NCI-H2029 treated with DMSO at 0.1 percent for 48 hours (cell line): ENCODE data around the gene TPI1.
A peak's percentile ranks its signal among the peaks of the same experiment; 100 is the strongest.
"Not testable (repeated sequence)": the region's sequence is repeated elsewhere in the genome, so short reads cannot be mapped to it uniquely, and the experiment has no call there.

Experiments
- DNase-seq: peaks from one replicate; lab custom pipeline; 2025; lab: John Stamatoyannopoulos, UW

The TPI1 gene

GRCh38 chr12:6894321-6894720 is 27.0 kb downstream of the TPI1 start:
- DNase-seq = no peak

GRCh38 chr12:6896846-6897435 is 29.6 kb downstream of the TPI1 start:
- no peak for DNase-seq

GRCh38 chr12:6899427-6899826 is 32.1 kb downstream of the TPI1 start:
- no peak for DNase-seq

- DNase-seq = peak; percentile 94
Measured at GRCh38 chr12:6899837-6900519, 32.6 kb downstream of the TPI1 start.

DNA sequence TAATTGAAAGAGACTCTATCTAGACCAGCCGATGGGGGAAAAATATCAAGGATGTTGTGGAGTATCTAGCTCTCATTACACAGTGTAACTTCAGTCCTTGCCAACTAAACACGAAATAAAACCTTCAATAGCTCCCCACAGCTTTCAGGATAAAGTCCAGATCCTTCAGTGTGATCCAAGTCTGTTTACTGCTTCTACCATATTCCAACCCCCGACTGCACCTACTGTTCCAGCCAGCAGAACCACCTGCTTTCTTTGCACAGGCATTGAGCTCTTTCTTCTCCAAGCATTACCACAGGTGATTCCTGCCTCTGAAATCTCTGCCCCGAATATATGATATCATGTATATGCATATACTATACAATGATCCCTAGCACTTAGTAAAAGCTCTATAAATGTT is 35.1 kb downstream of the TPI1 start:
- DNase-seq = no peak

GRCh38 chr12:6903722-6904121 is 36.4 kb downstream of the TPI1 start:
- no peak for DNase-seq

- peak; percentile 91 for DNase-seq
Measured at GRCh38 chr12:6904280-6905276, 37.2 kb downstream of the TPI1 start, which contains the start of gene LRRC23. TSS of gene LRRC23 (plus strand) at chr12:6904822. CDS start at chr12:6905634, 812 bp downstream.

GRCh38 chr12:6905414-6906040 is 38.2 kb downstream of the TPI1 start:
- DNase-seq = no peak

- DNase-seq = not testable (repeated sequence)
Measured at GRCh38 chr12:6908141-6908540, 40.8 kb downstream of the TPI1 start.

GRCh38 chr12:6909421-6910145 is 42.3 kb downstream of the TPI1 start:
- DNase-seq = no peak

DNA sequence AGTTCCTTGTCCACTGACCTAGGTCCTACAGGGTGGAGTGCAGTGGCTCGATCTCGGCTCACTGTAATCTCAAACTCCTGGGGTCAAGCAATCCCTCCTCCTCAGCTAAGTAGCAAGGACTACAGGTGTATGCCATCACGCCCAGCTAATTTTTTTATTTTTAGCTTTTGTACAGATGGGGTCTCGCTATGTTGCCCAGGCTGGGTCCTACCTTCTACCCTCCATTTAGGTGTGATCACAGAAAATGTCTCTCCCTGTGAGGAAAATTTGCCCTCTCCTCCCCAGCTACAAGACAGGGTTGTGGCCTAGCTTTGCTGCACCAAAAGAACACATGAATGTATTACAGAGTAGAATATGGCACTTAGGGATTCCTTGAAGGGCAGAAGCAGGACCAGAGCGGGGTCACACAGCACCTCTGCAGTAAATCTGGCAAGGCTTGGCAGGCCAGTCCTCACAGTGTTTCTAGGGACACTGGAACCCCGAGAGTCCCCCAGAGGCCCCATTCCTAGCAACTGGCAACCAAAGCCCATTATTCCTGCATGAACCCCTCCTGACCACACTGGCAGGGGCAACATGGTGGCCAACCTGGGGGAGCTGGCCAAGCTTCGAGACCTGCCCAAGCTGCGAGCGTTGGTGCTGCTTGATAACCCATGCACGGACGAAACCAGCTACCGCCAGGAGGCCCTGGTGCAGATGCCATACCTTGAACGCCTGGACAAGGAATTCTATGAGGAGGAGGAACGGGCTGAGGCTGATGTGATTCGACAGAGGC is 45.0 kb downstream of the TPI1 start:
- no peak for DNase-seq

DNA sequence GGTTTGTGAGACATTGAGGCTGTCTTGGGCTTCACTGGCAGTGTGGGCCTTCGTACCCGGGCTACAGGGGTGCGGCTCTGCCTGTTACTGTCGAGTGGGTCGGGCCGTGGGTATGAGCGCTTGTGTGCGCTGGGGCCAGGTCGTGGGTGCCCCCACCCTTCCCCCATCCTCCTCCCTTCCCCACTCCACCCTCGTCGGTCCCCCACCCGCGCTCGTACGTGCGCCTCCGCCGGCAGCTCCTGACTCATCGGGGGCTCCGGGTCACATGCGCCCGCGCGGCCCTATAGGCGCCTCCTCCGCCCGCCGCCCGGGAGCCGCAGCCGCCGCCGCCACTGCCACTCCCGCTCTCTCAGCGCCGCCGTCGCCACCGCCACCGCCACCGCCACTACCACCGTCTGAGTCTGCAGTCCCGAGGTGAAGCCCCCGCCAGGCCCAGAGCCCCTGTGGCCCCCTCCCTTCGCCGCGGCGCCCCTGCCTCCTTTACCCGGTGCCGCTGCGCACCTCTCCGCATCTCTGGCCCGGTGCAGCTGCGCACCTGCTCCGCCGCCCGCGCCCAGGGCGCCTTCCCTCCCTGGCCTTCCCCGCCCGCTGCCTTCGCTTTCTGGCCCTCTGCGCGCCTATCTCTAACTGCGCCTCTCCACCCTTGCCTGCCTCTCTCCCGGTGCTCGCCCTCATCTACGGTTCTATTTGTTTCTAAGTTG is 47.1 kb downstream of the TPI1 start, which contains the start of gene ENO2:
Gene ENO2, plus strand, starts transcription at position 335 of the 701 bp plus-strand sequence. CDS start 1,253 bp downstream, outside the sequence.
- no peak for DNase-seq

- DNase-seq = no peak
Measured at GRCh38 chr12:6914947-6915788, 47.8 kb downstream of the TPI1 start.

DNA sequence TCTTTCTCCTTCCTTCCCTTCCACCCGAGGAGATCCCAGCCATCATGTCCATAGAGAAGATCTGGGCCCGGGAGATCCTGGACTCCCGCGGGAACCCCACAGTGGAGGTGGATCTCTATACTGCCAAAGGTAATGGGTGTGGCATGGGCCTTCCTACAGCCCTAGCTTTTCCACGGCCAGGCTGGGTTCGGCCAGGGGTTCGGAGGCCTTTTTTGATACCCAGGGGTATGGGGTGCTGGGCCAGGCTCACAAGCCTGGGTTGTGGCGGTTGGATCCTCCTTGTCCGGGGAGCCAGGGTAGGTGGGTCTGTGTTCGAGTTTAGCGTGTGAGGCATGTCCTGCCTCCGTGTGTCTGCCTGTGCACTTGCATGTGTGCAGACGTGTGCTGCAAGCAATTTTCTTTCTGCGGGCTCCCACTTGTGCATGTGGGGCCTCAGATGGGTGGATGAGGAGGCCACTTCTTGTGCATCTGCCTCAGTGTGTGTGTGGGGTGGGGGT is 48.5 kb downstream of the TPI1 start:
- DNase-seq = no peak

- no peak for DNase-seq
Measured at GRCh38 chr12:6916426-6917200, 49.3 kb downstream of the TPI1 start.

GRCh38 chr12:6917491-6918231 is 50.3 kb downstream of the TPI1 start:
- no peak for DNase-seq

DNA sequence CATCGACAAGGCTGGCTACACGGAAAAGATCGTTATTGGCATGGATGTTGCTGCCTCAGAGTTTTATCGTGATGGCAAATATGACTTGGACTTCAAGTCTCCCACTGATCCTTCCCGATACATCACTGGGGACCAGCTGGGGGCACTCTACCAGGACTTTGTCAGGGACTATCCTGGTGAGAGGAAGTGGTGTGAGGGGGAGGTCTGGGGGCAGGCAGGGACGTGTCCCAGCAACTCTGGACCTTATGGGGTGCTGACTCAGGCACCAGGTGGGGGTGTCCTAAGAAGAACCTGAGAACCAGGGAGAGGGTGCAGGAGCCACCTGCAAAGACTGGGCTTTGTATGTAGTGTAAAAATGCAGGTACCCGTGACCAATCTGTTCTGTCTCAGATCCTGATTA is 52.3 kb downstream of the TPI1 start:
- no peak for DNase-seq
